ENCODE results near the gene MLEC.

MLEC gene

DNA sequence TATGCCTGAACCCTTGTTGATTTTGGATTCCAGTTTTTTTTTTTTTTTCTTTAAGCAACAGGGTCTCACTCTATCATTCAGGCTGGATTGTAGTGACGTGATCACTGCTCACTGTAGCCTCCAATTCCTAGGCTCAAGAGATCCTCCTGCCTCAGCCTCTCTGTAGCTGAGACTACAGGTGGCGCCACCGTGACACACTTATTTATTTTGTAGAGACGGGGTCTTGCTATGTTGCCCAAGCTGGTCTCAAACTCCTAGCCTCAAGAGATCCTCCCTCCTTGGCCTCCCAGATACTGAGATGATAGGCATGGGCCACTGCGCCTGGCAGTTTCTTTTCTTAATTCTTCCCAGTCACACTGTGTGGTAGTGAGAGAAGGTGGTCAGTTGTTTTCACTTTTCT, 63.9 kb downstream of the MLEC start:
- no peak for DNase-seq

DNA sequence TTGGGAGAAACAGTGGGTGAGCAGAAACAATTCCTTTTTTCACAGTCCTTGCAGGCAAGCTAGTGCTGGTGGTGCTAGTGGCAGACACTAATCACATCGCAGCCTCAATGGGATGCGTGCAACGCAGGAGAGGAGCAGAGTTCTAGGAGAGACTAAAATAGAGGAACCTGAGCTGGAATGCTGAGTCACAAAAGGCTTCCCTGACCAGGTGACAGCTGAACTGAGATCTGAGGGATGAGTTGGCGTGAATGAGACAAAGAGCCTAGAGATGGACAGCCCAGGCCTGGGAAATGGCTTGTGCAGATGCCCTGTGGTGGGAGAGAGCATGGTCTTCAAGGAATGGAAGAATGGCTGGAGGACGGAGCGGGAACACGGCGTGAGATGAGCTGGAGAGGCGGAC, 64.4 kb downstream of the MLEC start:
- no peak for DNase-seq

Data from NCI-H2107 (cell line).